Nephron progenitor cell (in vitro differentiated cells): ENCODE measurements around the gene MSLN.

ENCODE experiments used
- DNase-seq: peaks from one replicate; pipeline ENCODE4 v3.0.0; 2021
- H3K27ac Mint-ChIP-seq: 2 replicates; pipeline ENCODE4 v1.8.0; 2021; ENCODE audit warnings: mild to moderate bottlenecking, moderate library complexity, mixed read lengths
- H3K27me3 Mint-ChIP-seq: 2 replicates; pipeline ENCODE4 v1.8.0; 2021; ENCODE audit warnings: mild to moderate bottlenecking, low read depth, mixed read lengths; ENCODE audit not compliant: poor library complexity
- H3K36me3 Mint-ChIP-seq: 2 replicates; pipeline ENCODE4 v1.8.0; 2021; ENCODE audit warnings: low read depth, mixed read lengths
- H3K4me1 Mint-ChIP-seq: 2 replicates; pipeline ENCODE4 v1.8.0; 2021; ENCODE audit warnings: mixed read lengths
- H3K4me3 Mint-ChIP-seq: 2 replicates; pipeline ENCODE4 v1.8.0; 2021; ENCODE audit warnings: mild to moderate bottlenecking, moderate library complexity, mixed read lengths
- H3K9me3 Mint-ChIP-seq: 2 replicates; pipeline ENCODE4 v1.8.0; 2021; ENCODE audit warnings: mild to moderate bottlenecking, moderate library complexity, mixed read lengths
- TF ChIP-seq, protein P1 (sequence below): fragments of 200-600 bp; sonication (generic); IDR thresholded peaks from 2 replicates; pipeline ENCODE4 v1.5.0; 2021; ENCODE audit warnings: antibody characterized with exemption

MSLN gene

DNA sequence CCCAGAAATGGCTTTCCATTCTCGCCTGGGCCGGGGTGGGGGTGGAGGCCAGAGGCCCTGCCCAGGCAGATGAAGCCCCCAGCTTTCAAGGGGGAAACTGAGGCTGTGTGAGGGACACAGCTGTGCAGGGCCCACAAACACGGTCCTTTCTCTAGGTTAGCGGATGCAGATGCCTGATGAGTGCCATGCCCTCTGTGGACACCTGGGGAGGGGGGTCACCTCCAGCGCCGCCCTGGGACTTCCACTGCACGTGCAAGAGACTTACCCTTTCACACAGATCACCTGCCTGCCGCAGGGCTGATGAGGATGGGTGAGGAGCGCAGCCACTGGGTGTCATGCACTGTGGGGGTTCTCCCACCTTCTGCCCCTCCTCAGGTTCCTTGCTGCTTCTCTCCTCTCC lies 42.1 kb upstream of the MSLN start:
- Mint-ChIP-seq H3K4me3 (no peak overlapping the region), H3K27me3 (peaks cover 11% of the 10 kb centered on the region), H3K4me1 (peaks cover 27% of the 10 kb centered on the region), H3K36me3 (no peaks in the 10 kb centered on the region), H3K9me3 (no peaks in the 10 kb centered on the region), H3K27ac (no peak overlapping the region)
- DNase-seq, result no peak
- TF ChIP-seq, protein P1, sequence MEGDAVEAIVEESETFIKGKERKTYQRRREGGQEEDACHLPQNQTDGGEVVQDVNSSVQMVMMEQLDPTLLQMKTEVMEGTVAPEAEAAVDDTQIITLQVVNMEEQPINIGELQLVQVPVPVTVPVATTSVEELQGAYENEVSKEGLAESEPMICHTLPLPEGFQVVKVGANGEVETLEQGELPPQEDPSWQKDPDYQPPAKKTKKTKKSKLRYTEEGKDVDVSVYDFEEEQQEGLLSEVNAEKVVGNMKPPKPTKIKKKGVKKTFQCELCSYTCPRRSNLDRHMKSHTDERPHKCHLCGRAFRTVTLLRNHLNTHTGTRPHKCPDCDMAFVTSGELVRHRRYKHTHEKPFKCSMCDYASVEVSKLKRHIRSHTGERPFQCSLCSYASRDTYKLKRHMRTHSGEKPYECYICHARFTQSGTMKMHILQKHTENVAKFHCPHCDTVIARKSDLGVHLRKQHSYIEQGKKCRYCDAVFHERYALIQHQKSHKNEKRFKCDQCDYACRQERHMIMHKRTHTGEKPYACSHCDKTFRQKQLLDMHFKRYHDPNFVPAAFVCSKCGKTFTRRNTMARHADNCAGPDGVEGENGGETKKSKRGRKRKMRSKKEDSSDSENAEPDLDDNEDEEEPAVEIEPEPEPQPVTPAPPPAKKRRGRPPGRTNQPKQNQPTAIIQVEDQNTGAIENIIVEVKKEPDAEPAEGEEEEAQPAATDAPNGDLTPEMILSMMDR, result no peak

DNA sequence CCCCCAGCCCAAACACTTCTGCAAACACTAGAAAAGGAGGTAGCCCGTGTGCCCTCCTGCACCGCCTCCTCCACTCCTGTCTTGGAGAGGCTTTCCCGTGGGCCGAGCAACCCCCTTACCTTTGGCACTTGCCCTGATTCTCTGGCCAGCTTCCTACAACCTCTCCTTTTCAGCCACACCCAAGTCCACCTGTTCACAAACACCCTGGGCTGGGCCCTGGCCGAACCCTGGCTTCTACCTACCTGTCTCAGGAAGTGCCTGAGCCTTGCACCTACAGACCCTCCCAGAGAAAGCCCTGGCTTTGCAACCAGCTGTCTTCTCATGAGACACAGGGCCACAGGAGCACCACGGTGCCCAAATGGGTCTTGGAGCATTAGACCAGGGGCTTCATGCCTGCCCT lies 41.6 kb upstream of the MSLN start:
- H3K9me3 Mint-ChIP-seq, result no peaks in the 10 kb centered on the region

DNA sequence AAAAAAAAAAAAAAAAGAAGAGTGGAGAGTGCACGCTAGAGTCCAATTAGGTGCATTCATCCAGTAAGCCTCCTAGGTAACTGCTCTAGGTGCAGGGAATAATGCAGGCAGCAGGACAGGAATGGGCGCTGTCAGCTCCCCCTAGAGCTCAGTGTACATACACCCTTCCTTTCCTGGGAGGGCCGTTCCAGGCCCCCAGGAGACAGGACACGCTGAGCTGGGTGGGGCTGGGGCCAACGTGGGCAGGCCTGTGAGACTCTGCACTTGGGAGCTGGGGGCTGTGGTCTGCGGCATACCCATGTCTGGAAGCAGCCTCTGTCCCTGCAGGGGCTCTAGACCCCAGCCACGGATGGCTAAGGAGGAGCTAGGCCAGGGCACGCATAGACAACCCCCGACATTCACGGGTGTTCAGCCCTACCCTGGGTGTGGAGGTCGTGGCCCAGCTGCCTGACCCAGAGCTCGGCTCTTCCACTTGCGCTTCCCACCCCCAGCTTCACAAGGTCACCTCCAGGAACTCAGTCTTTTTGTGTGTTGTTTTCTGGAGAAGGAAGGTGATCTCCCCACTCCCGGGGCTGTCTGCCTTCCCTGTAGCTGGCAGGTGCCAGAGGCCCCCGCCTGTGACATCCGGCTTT lies 40.6 kb upstream of the MSLN start:
- Mint-ChIP-seq H3K4me1 (peaks cover 27% of the 10 kb centered on the region), H3K4me3 (peak overlapping the region; percentile 86), H3K9me3 (no peaks in the 10 kb centered on the region), H3K27ac (peak overlapping the region; percentile 96), H3K27me3 (peaks cover 3% of the 10 kb centered on the region), H3K36me3 (no peaks in the 10 kb centered on the region)
- DNase-seq, result no peak
- TF ChIP-seq, protein P1, result no peak

More for the DNA sequence above, 41.6 kb upstream of the MSLN start:
- peak overlapping the region; percentile 83 for H3K27ac Mint-ChIP-seq
- DNase-seq, result no peak
- H3K4me3 Mint-ChIP-seq, result peak overlapping the region; percentile 86
- H3K27me3 Mint-ChIP-seq, result peaks cover 6% of the 10 kb centered on the region
- TF ChIP-seq, protein P1, result no peak
- no peaks in the 10 kb centered on the region for H3K36me3 Mint-ChIP-seq
- H3K4me1 Mint-ChIP-seq, result peaks cover 27% of the 10 kb centered on the region

DNA sequence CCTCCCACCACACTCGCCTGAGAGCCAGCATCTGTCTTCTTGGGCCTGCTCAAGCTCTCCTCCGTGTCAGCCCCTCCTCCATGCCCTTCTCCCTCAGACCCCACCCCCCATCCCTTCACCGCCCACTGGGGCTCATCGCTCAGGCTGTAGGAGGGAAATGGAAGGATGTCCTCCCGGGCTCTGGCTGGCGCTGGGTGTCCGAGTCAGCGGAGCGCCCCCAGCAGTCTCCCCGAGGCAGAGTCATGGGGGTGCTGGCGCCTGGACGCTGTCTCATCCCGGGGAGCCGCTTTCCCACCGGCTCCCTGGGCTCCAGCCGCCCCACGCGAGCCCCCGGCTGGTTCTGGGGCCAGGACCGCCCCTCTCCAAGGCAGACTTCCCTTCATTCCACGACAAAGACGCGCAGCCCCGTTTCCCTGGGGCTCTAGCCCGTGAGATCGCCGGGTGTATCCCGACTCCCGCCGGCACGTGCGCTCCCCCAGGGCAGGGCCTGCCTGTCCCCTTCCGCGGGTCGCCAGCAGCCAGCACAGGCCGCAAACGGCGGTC lies 40.0 kb upstream of the MSLN start:
- TF ChIP-seq, protein P1, result no peak

DNA sequence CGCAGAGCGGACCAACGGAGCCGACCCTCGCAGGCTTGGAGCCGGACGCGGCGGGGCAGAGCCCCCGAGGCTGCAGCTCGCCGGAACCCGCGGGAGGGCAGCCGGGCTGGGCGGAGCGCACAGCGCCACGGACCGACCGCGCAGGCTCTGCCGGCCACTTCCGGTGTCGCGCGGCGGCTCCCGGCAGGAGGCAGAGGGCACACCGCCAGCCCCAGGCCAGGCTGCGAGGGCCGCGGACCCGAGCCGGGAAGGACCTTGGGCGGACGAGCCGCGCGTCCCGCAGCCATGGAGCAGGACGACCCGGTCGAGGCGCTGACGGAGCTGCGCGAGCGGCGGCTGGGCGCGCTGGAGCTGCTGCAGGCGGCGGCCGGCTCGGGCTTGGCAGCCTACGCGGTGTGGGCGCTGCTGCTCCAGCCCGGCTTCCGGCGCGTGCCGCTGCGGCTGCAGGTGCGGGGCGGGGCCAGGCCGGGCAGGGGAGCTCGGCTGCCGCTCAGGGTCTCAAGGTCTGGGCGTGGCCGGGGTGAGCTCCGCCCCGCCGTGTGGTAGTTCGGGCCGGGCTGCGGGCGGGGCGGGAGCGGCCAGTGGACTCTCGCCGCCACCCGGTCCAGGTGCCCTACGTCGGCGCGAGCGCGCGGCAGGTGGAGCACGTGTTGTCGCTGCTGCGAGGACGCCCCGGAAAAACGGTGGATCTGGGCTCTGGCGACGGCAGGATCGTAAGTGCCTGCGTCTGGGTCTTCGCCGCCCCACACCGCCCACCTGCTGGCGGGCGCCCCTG lies 39.4 kb upstream of the MSLN start, which contains the start of gene ANTKMT:
Gene ANTKMT, plus strand, starts transcription at position 157 of the 775 bp plus-strand sequence. Its CDS starts 129 bp downstream, at position 286.
- Mint-ChIP-seq H3K9me3 (no peaks in the 10 kb centered on the region), H3K4me1 (peaks cover 24% of the 10 kb centered on the region), H3K36me3 (no peaks in the 10 kb centered on the region), H3K4me3 (peak within 1 kb of the TSS; percentile 86), H3K27ac (peak within 1 kb of the TSS; percentile 96), H3K27me3 (peaks cover 4% of the 10 kb centered on the region)
- TF ChIP-seq, protein P1, result no peak
- peak; percentile 93 for DNase-seq

More for the DNA sequence above, 40.0 kb upstream of the MSLN start:
- Mint-ChIP-seq H3K4me3 (peak overlapping the region; percentile 86), H3K36me3 (no peaks in the 10 kb centered on the region), H3K27ac (peak overlapping the region; percentile 96), H3K9me3 (no peaks in the 10 kb centered on the region), H3K27me3 (peaks cover 3% of the 10 kb centered on the region), H3K4me1 (peaks cover 27% of the 10 kb centered on the region)
- DNase-seq, result peak; percentile 68
